AG09309 (cell line): ENCODE data around the gene INTS11.

Experiments used
- DNase-seq: peaks from one replicate; pipeline ENCODE4 v3.0.0-alpha.2; 2010; ENCODE audit warnings: low read depth
- H3K4me3 ChIP-seq: 2 replicates; pipeline ENCODE4 v1.5.1; 2011; ENCODE audit warnings: mild to moderate bottlenecking, low read depth, low read length, moderate library complexity; ENCODE audit not compliant: control insufficient read depth
- TF ChIP-seq, protein P1 (sequence below): IDR thresholded peaks from 2 replicates; pipeline ENCODE4 v1.5.1; 2011; ENCODE audit warnings: mild to moderate bottlenecking, low read depth, low read length, inconsistent platforms; ENCODE audit not compliant: insufficient read depth, control insufficient read depth; ENCODE audit errors: missing control alignments

Gene INTS11

DNA sequence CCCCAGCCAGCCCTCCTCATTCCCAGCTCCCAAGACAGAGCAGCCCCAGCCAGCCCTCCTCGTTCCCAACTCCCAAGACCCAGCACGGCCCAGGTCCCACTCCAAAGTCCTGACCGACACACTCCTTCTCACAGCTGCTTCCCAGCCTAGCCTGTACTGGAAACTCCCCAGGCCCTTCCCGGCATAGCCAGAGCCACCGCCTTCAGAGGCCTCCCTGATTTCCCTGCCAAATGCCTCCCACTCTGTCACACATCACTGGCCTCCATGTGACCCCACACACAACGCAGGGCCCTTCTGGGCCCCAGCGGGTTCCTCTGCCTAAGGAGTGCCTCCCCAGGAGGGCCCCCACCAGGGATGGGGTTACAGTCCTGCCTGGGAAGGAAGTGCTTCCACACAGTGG is 53.6 kb downstream of the INTS11 start:
- TF ChIP-seq, protein P1, sequence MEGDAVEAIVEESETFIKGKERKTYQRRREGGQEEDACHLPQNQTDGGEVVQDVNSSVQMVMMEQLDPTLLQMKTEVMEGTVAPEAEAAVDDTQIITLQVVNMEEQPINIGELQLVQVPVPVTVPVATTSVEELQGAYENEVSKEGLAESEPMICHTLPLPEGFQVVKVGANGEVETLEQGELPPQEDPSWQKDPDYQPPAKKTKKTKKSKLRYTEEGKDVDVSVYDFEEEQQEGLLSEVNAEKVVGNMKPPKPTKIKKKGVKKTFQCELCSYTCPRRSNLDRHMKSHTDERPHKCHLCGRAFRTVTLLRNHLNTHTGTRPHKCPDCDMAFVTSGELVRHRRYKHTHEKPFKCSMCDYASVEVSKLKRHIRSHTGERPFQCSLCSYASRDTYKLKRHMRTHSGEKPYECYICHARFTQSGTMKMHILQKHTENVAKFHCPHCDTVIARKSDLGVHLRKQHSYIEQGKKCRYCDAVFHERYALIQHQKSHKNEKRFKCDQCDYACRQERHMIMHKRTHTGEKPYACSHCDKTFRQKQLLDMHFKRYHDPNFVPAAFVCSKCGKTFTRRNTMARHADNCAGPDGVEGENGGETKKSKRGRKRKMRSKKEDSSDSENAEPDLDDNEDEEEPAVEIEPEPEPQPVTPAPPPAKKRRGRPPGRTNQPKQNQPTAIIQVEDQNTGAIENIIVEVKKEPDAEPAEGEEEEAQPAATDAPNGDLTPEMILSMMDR: no peak
- H3K4me3 ChIP-seq: no peak overlapping the region
- DNase-seq: no peak

DNA sequence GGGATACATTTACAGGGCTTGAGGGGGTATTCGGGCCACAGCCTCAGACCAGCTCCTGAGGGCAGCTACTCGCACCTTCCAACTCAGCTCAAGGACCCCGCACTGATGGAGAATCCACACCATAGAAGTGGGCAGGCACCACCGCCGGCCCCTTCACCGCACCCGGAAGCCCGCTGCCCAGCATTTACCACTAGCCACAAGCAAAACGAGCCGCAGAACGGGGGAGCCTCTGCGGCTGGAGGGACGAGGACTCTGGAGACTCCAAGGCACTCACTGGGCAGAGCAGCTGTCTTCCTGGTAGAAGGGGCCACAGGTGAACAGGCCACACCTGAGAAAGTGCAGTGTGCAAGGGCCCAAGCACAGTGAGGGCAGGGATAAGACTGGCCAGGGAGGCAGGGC is 56.2 kb downstream of the INTS11 start:
- no peak for DNase-seq
- no peak overlapping the region for H3K4me3 ChIP-seq
- TF ChIP-seq, protein P1: no peak

DNA sequence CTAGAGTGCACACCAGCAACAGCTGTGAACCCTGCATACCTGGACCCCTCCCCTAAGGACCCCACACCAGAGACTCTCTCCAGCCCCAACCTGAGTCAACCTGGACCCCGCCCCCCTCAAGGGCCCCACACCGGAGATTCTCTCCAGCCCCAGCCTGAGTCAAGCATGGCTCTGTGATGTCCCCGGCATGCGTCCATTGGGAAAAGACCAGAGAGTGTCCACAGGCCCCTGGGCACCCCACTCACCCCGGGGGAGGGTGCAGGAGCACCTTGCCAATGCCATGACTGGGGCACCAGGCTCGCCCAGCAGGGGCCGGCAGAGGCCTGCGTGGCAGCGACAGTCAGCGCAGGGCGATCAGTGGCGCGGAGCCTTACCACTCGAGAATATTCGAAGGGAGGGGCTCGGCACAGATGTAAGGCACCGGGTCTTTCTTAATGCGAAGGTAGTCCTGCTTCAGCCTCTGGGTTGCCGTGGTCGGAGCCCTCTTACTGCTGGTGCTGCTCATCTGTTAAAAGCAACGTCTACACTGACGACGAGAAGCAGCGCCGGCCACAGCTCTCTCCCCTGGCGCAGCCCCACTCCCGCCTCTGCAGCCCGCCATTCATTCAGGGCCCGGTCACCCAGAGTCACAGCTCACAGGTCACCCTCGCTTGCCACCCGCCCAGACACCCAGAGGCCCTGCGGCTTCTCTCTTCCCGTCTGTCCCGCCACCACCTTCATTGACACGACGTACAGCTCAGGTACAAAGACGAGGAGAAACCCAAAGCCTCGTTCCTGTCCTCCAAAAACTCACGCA is 56.8 kb downstream of the INTS11 start:
- DNase-seq: no peak
- no peak overlapping the region for H3K4me3 ChIP-seq
- TF ChIP-seq, protein P1: no peak

DNA sequence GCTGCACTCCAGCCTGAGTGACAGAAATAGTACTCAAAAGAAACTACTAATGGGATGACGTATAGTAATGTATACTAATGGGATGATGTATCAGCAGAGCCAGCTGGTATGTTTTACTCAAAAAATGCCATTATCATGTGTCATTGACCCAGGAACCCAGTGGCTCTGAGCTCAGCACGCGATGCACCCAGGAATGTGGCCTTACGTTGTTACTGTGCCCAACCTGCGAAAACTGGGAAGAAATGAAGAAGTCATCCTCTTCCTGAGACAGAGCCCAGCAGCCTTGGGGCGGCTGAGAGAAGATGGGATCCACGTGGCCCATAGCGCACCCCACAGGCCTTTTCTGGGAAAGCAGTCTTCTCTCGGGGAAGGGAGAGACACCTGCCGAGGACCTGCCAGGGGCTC is 59.6 kb downstream of the INTS11 start:
- TF ChIP-seq, protein P1: peak; percentile 65
- no peak overlapping the region for H3K4me3 ChIP-seq
- peak; percentile 93 for DNase-seq

DNA sequence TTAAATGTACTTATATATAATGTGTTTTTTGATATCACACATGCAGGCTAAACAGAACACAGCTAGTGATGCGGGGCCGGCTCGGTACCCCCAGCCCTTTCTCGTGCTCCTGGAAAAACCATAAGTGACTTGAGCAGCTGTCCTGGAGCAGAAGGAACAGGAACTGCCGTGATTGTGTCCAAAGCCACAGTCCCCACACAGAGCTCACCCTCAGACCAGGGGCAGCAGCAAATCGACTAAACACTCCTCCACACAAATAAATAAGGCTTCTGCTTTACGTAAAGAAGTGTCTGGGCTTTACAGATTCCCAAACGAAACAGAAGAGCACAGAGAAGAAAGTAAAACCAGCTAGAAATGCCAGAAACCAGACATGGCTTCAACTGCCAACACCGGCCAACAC is 60.4 kb downstream of the INTS11 start:
- no peak overlapping the region for H3K4me3 ChIP-seq
- DNase-seq: no peak
- TF ChIP-seq, protein P1: no peak

DNA sequence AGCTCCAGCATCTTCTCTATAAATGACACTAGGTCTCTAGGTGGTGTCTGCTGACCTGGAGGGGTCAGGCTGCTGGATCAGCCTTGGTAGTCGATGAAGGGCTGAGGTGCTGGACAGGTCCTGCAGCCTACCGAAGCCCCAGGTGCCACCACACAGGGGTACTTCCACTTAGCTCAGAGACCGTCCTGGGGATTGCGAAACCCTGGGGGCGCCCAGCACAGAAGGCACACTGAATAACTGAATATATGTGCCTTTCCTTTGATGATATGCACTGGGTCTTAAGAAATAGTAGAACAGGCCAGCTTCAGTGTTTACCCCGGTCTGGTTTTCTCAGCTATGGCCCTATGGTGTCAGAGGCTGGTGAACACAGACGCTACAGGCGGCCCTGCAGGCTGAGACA is 61.7 kb downstream of the INTS11 start:
- TF ChIP-seq, protein P1: no peak
- DNase-seq: no peak
- no peak overlapping the region for H3K4me3 ChIP-seq
